Measurements from ENCODE around the gene RNASE9. TPM values are rescaled to one million over a fixed set of nuclear protein-coding genes. Genes with fewer than 3 reads are reported as not detected.

The RNASE9 gene
- total RNA-seq, 2 donors from 2014 or later = not detected

- DNase-seq (ENCODE audit: low spot score) (no peak), ATAC-seq (ENCODE audit: insufficient number of reproducible peaks, low FRiP score, low read depth) (no peak)
- Histone ChIP-seq H3K27me3 (replicated peaks; ENCODE audit: insufficient read depth) (no peaks in the 10 kb centered on the region), H3K36me3 (no peaks in the 10 kb centered on the region), H3K4me1 (ENCODE audit: control insufficient read depth in 1 of 2, low read depth in 2 of 2) (no peaks in the 10 kb centered on the region), H3K4me3 (no peak overlapping the region), H3K27ac (no peak overlapping the region), H3K9me3 (no peaks in the 10 kb centered on the region)
- no peak for TF ChIP-seq CTCF (IDR thresholded peaks at IDR 0.05)
Measured at GRCh38 chr14:20529806-20530205, 31.0 kb downstream of the RNASE9 start.

- Histone ChIP-seq H3K36me3 (no peaks in the 10 kb centered on the region), H3K4me1 (ENCODE audit: control insufficient read depth in 1 of 2, low read depth in 2 of 2) (no peaks in the 10 kb centered on the region), H3K9me3 (no peaks in the 10 kb centered on the region), H3K4me3 (no peak overlapping the region), H3K27me3 (replicated peaks; ENCODE audit: insufficient read depth) (no peaks in the 10 kb centered on the region), H3K27ac (no peak overlapping the region)
- ATAC-seq (ENCODE audit: insufficient number of reproducible peaks, low FRiP score, low read depth) (no peak), DNase-seq (ENCODE audit: low spot score) (no peak)
- no peak for TF ChIP-seq CTCF (IDR thresholded peaks at IDR 0.05)
Measured at GRCh38 chr14:20524027-20524426, 36.8 kb downstream of the RNASE9 start.

- Histone ChIP-seq H3K36me3 (no peaks in the 10 kb centered on the region), H3K9me3 (no peaks in the 10 kb centered on the region), H3K27ac (no peak overlapping the region), H3K4me3 (no peak overlapping the region), H3K27me3 (replicated peaks; ENCODE audit: insufficient read depth) (no peaks in the 10 kb centered on the region), H3K4me1 (ENCODE audit: control insufficient read depth in 1 of 2, low read depth in 2 of 2) (no peaks in the 10 kb centered on the region)
- no peak for DNase-seq (ENCODE audit: low spot score)
- TF ChIP-seq CTCF (IDR thresholded peaks at IDR 0.05) = no peak
- ATAC-seq (ENCODE audit: insufficient number of reproducible peaks, low FRiP score, low read depth) = no peak
Measured at GRCh38 chr14:20522332-20522731, 38.5 kb downstream of the RNASE9 start.

- DNase-seq (ENCODE audit: low spot score) = no peak
- H3K27ac ChIP-seq = no peak overlapping the region
- no peak for ATAC-seq (ENCODE audit: insufficient number of reproducible peaks, low FRiP score, low read depth)
- no peaks in the 10 kb centered on the region for H3K4me1 ChIP-seq (ENCODE audit: control insufficient read depth in 1 of 2, low read depth in 2 of 2)
- no peak overlapping the region for H3K4me3 ChIP-seq
- H3K36me3 ChIP-seq = no peaks in the 10 kb centered on the region
- H3K27me3 ChIP-seq (replicated peaks; ENCODE audit: insufficient read depth) = no peaks in the 10 kb centered on the region
- no peak for TF ChIP-seq CTCF (IDR thresholded peaks at IDR 0.05)
- no peaks in the 10 kb centered on the region for H3K9me3 ChIP-seq
Measured at GRCh38 chr14:20516921-20517320, 43.9 kb downstream of the RNASE9 start.

- no peaks in the 10 kb centered on the region for H3K27me3 ChIP-seq (replicated peaks; ENCODE audit: insufficient read depth)
- H3K27ac ChIP-seq = no peak overlapping the region
- ATAC-seq (ENCODE audit: insufficient number of reproducible peaks, low FRiP score, low read depth) = no peak
- H3K4me1 ChIP-seq (ENCODE audit: control insufficient read depth in 1 of 2, low read depth in 2 of 2) = no peaks in the 10 kb centered on the region
- H3K9me3 ChIP-seq = no peaks in the 10 kb centered on the region
- no peak for TF ChIP-seq CTCF (IDR thresholded peaks at IDR 0.05)
- DNase-seq (ENCODE audit: low spot score) = no peak
- H3K4me3 ChIP-seq = no peak overlapping the region
- H3K36me3 ChIP-seq = no peaks in the 10 kb centered on the region
Measured at GRCh38 chr14:20515846-20516245, 45.0 kb downstream of the RNASE9 start.

Measured in thoracic aorta (tissue), 2 donors.